Activated naive CD4-positive, alpha-beta T cell treated with anti-CD3 and anti-CD28 coated beads, Interleukin-2, amount 50 U/mL, for 72 hours (primary cell): Measurements from ENCODE around the gene MACROD2. TPM values are rescaled to one million over a fixed set of nuclear protein-coding genes. Genes with fewer than 3 reads are reported as not detected.

Experiments
- ATAC-seq, 2 donors: fragments of 150-1000 bp; cut with Tn5 transposase; 2 replicates each; pipeline ENCODE4 v1.10.0; 2021; ENCODE audit warnings: mild to moderate bottlenecking in 2 of 2, moderate library complexity in 2 of 2
- DNase-seq, 2 donors: peaks; one replicate each; pipeline ENCODE4 v3.0.0; 2021 to 2022; ENCODE audit warnings: low spot score in 2 of 2
- H3K27ac Mint-ChIP-seq, 2 donors: one replicate each; pipeline ENCODE4 v1.8.0; 2022; ENCODE audit warnings: mild to moderate bottlenecking in 2 of 2, mixed read lengths in 2 of 2
- H3K36me3 Mint-ChIP-seq, 2 donors: one replicate each; pipeline ENCODE4 v1.8.0; 2022; ENCODE audit warnings: mixed read lengths in 2 of 2
- H3K9me3 Mint-ChIP-seq, 2 donors: one replicate each; pipeline ENCODE4 v1.8.0; 2022; ENCODE audit warnings: mixed read lengths in 2 of 2
- total RNA-seq, 2 donors: library from RNA; stranded (reverse); gene quantifications; one replicate each; pipeline ENCODE4 v1.2.3, GENCODE V29; 2022

MACROD2 gene
- total RNA-seq, 2 donors from 2014 or later: not detected

DNA sequence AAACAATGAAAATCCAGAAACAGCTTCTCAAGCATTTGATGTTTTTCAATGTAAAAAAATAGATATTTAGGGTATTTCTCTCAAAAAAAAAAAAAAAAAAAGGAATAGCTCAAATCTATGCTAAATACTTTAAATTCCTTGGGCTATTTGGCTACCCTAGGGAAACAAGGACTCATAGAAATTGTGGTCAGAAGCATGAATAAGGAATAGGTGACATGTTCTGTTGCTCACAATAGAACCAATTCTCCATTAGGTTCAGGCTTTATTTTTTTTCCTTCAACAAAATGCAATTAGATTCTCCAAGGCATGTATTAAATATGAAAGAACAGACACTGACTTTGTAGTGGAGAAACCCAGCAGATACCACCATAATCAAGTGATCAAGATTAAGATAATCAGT lies 1246.4 kb downstream of the MACROD2 start:
- no peak for ATAC-seq
- no peak for DNase-seq
- no peak overlapping the region for H3K27ac Mint-ChIP-seq
- H3K9me3 Mint-ChIP-seq: no peaks in the 10 kb centered on the region
- H3K36me3 Mint-ChIP-seq: no peaks in the 10 kb centered on the region

- no peak overlapping the region for H3K27ac Mint-ChIP-seq
- H3K36me3 Mint-ChIP-seq: no peaks in the 10 kb centered on the region
- H3K9me3 Mint-ChIP-seq: no peaks in the 10 kb centered on the region
- DNase-seq (no peak), ATAC-seq (no peak)
These were observed 1247.5 kb downstream of the MACROD2 start for GRCh38 chr20:15242773-15243172.

DNA sequence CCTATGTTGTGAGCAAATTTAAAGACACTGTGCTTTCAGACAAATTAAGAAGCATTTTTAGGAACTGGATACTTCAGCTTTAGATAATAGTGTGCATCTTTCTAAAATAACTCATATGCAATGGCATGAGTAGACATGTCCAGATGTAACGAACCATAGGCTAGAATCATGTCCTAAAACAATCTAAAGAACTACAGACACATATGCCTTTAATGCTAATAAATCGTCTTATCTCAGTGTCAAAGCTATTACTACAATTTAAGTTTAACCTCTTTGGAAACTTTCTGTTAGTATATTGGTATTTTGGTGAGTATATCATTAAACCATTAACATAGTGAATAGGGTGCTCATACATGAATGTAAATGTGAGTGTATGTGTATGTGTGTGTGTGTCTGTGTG lies 1250.6 kb downstream of the MACROD2 start:
- Mint-ChIP-seq H3K9me3 (peaks cover 10 to 12% of the 10 kb centered on the region in 2 donors), H3K36me3 (peaks cover 0 to 5% of the 10 kb centered on the region in 2 donors), H3K27ac (no peak overlapping the region)
- no peak for ATAC-seq
- DNase-seq: no peak

DNA sequence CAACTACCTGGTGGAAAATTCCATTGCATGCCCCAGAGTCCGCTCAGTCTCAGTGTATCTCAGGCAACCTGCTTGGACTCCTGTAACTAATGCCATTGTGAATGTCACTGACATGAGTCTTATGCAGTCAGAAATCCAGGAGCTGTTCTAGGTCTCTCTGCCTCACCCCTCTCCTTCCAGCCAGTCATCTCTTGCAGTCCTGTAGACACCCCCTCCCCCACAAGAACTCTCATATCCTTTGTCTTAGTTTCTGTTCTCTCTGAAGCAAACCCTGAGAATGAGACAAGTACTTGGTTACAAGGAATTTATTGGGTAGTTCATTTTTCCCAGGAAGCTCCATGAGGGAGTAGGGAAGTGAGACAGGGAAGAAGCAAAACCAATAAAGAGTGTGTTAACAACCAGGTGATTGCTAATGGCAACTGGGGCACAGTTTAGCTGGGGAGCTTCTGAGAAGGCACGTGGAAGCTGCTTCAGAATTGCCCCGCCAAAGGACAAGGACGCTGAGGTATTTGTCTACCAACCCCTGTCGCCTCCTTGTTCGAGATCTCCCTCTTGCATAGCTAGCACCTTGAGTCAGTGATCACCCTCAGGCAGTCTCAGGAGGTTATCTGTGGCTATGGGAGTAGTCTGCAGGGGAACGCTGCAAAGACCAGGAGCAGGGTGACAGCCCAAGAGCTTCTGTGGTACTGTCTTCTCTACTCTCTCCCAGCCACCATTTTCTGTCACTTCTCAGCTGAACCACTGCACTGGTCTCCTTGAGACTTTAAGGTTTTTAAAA lies 1253.5 kb downstream of the MACROD2 start:
- peaks cover 0 to 5% of the 10 kb centered on the region in 2 donors for H3K36me3 Mint-ChIP-seq
- H3K9me3 Mint-ChIP-seq: peaks cover 11 to 13% of the 10 kb centered on the region in 2 donors
- ATAC-seq (no peak), DNase-seq (no peak)
- H3K27ac Mint-ChIP-seq: no peak overlapping the region

DNA sequence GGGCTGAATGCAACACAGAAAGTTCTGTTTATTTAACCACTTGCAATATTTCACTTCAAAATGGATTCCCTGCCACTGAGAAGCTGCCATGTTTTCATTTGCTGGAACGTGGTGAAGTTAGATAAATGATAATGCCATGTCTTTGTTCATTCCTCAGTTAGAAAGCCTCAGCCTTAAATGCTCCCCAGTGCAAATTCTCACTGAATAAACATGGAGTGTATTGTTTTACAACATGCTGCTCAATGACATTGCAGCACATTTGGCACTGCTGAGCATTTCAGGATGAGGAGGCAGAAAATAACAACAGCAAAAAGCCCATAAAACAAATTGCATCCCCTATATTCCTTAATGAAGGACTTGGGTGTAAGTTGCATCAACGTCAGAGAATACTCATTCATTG lies 1255.9 kb downstream of the MACROD2 start:
- ATAC-seq: no peak
- peaks cover 15 to 17% of the 10 kb centered on the region in 2 donors for H3K9me3 Mint-ChIP-seq
- DNase-seq: no peak
- no peak overlapping the region for H3K27ac Mint-ChIP-seq
- peaks cover 0 to 5% of the 10 kb centered on the region in 2 donors for H3K36me3 Mint-ChIP-seq

- DNase-seq: no peak
- H3K36me3 Mint-ChIP-seq: peaks cover 0 to 5% of the 10 kb centered on the region in 2 donors
- ATAC-seq: no peak
These were observed 1257.0 kb downstream of the MACROD2 start for GRCh38 chr20:15252304-15252703.

GRCh38 chr20:15253431-15253830 lies 1258.1 kb downstream of the MACROD2 start:
- Mint-ChIP-seq H3K27ac (no peak overlapping the region), H3K9me3 (peaks cover 11 to 12% of the 10 kb centered on the region in 2 donors), H3K36me3 (peaks cover 0 to 1% of the 10 kb centered on the region in 2 donors)
- ATAC-seq (no peak), DNase-seq (no peak)

More at GRCh38 chr20:15252304-15252703, 1257.0 kb downstream of the MACROD2 start:
- H3K9me3 Mint-ChIP-seq: peaks cover 15 to 17% of the 10 kb centered on the region in 2 donors
- H3K27ac Mint-ChIP-seq: no peak overlapping the region

- ATAC-seq (no peak), DNase-seq (no peak)
- Mint-ChIP-seq H3K9me3 (peaks cover 4% of the 10 kb centered on the region in 2 donors), H3K27ac (no peak overlapping the region), H3K36me3 (no peaks in the 10 kb centered on the region)
These were observed 1261.6 kb downstream of the MACROD2 start for GRCh38 chr20:15256676-15257568.

DNA sequence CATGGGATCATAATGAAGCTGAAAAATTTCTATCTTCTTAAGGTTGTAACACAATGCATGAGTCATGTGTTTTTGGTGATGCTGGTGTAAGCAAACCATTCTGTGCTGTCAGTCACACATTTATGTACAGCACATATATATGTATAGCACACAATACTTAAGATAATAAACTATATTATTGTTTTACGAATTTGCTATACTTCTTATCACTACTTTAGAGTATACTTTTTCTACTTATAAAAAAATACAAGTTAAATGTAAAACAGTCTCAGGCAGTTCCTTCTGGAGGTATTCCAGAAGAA lies 1262.2 kb downstream of the MACROD2 start:
- Mint-ChIP-seq H3K9me3 (peaks cover 4% of the 10 kb centered on the region in 2 donors), H3K36me3 (no peaks in the 10 kb centered on the region), H3K27ac (no peak overlapping the region)
- DNase-seq: no peak
- ATAC-seq: no peak

DNA sequence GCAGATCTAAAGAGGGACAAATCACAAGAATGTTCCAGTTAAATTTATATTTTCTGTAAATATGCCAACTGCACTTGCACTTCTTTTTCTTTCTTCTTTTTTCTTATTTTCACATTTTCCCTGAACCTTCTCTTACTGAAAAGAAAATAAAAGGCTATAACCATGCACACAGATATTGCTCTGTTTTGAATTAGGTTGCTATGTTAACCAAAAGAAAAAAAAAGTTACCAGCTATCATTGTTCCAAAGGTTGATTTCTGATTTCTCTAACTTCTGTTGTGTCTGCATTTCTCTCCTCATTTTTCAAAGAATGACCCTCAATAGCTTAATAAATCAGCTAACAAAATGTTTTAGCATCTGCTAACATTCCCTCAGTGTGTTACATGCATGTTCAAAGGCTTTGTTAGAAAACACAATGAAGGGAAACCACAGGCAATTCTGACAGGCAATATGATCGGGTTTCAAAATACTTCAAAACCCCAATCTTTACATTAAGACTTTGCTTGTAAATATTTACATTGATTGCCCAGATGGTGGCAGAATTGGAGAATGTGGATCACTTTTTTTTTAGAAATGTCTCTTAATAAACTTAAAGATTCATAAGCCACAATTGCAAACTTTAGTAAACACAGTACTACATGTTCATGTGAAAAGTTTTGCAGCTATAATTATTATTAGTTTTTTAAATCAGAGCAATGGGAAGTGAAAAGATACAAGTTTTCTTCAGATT lies 1270.4 kb downstream of the MACROD2 start:
- peaks cover 0 to 5% of the 10 kb centered on the region in 2 donors for H3K36me3 Mint-ChIP-seq
- DNase-seq (no peak), ATAC-seq (no peak)
- no peak overlapping the region for H3K27ac Mint-ChIP-seq
- peaks cover 3 to 16% of the 10 kb centered on the region in 2 donors for H3K9me3 Mint-ChIP-seq

- no peak overlapping the region for H3K27ac Mint-ChIP-seq
- peaks cover 7 to 21% of the 10 kb centered on the region in 2 donors for H3K9me3 Mint-ChIP-seq
- DNase-seq (no peak), ATAC-seq (no peak)
- peaks cover 0 to 5% of the 10 kb centered on the region in 2 donors for H3K36me3 Mint-ChIP-seq
These were observed 1272.6 kb downstream of the MACROD2 start for GRCh38 chr20:15267935-15268334.

GRCh38 chr20:15278041-15278440 lies 1282.7 kb downstream of the MACROD2 start:
- peaks cover 5 to 15% of the 10 kb centered on the region in 2 donors for H3K36me3 Mint-ChIP-seq
- H3K9me3 Mint-ChIP-seq: peaks cover 36 to 42% of the 10 kb centered on the region in 2 donors
- ATAC-seq (no peak), DNase-seq (no peak)
- H3K27ac Mint-ChIP-seq: no peak overlapping the region

GRCh38 chr20:15287329-15287728 lies 1292.0 kb downstream of the MACROD2 start:
- no peak overlapping the region for H3K27ac Mint-ChIP-seq
- H3K9me3 Mint-ChIP-seq: peaks cover 14 to 20% of the 10 kb centered on the region in 2 donors
- DNase-seq: no peak
- no peak for ATAC-seq
- H3K36me3 Mint-ChIP-seq: peaks cover 0 to 5% of the 10 kb centered on the region in 2 donors

GRCh38 chr20:15288106-15288505 lies 1292.8 kb downstream of the MACROD2 start:
- DNase-seq: no peak
- ATAC-seq: no peak
- Mint-ChIP-seq H3K27ac (no peak overlapping the region), H3K36me3 (no peaks in the 10 kb centered on the region), H3K9me3 (peaks cover 8 to 14% of the 10 kb centered on the region in 2 donors)

GRCh38 chr20:15289337-15289736 lies 1294.0 kb downstream of the MACROD2 start:
- DNase-seq: no peak
- Mint-ChIP-seq H3K27ac (no peak overlapping the region), H3K9me3 (peaks cover 10 to 17% of the 10 kb centered on the region in 2 donors), H3K36me3 (no peaks in the 10 kb centered on the region)
- no peak for ATAC-seq

DNA sequence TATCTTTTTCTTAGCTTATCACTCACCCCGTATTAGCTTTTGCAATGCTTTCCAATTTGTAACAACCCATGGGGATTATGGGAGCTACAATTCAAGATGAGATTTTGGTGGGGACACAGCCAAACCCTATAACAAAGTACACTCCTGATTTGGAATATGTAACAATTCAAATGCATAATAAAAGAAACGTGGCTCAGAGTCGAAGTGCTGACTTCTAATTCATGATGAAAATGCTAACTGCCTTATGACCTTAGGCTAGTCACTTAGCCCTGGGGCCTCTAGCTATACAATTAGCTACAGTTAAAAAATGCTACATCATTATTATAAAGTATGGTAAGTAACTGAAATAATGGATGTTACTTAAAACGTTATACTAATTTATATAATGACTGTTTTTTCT lies 1297.1 kb downstream of the MACROD2 start:
- H3K9me3 Mint-ChIP-seq: peaks cover 21 to 25% of the 10 kb centered on the region in 2 donors
- DNase-seq: no peak
- no peak overlapping the region for H3K27ac Mint-ChIP-seq
- no peaks in the 10 kb centered on the region for H3K36me3 Mint-ChIP-seq
- ATAC-seq: no peak

- ATAC-seq: no peak
- DNase-seq: no peak
- peaks cover 10 to 17% of the 10 kb centered on the region in 2 donors for H3K9me3 Mint-ChIP-seq
- H3K36me3 Mint-ChIP-seq: no peaks in the 10 kb centered on the region
- H3K27ac Mint-ChIP-seq: no peak overlapping the region
These were observed 1301.1 kb downstream of the MACROD2 start for GRCh38 chr20:15296422-15296821.
